HEK293 (cell line): ENCODE data around the gene SNRPF.
"Not testable (repeated sequence)": the region's sequence is repeated elsewhere in the genome, so short reads cannot be mapped to it uniquely, and the experiment has no call there.

ENCODE experiments used
- CTCF ChIA-PET: fragments of 350-600 bp; formaldehyde crosslinking; extraction: SDS; loops from one replicate; lab custom pipeline; 2021; ENCODE audit warnings: antibody characterized with exemption; lab: Yijun Ruan, JAX
- POLR2A ChIA-PET: fragments of 300-600 bp; formaldehyde crosslinking; extraction: SDS; loops from one replicate; lab custom pipeline; 2020; ENCODE audit warnings: antibody characterized with exemption, inconsistent platforms; lab: Yijun Ruan, JAX
- H3K27ac ChIP-seq: fragments of 200-500 bp; sonication (Bioruptor generic); 2 replicates; pipeline ENCODE4 v1.5.1; 2014; ENCODE audit warnings: low read depth, low read length, control low read depth, inconsistent platforms; ENCODE audit errors: extremely low read depth
- H3K36me3 ChIP-seq, 2 experiments: fragments of 200-500 bp in 1 of 2; sonication (Bioruptor generic) in 1 of 2; 1 replicate in 1 of 2; 2 replicates in 1 of 2; pipeline ENCODE4 v1.5.1; 2014 to 2017; ENCODE audit warnings: inconsistent platforms in 2 of 2, low read length in 2 of 2; ENCODE audit not compliant: control insufficient read depth in 2 of 2, insufficient read depth in 1 of 2
- H3K4me1 ChIP-seq: fragments of 200-500 bp; sonication (Bioruptor generic); 2 replicates; pipeline ENCODE4 v1.5.1; 2014; ENCODE audit warnings: mild to moderate bottlenecking, low read length, inconsistent platforms; ENCODE audit not compliant: control insufficient read depth, insufficient read depth
- H3K4me3 ChIP-seq: 2 replicates; pipeline ENCODE4 v1.5.1; 2011; ENCODE audit warnings: low read depth, mild to moderate bottlenecking, control low read depth, low read length, moderate library complexity
- H3K9me3 ChIP-seq: fragments of 200-500 bp; sonication (Bioruptor generic); 2 replicates; pipeline ENCODE4 v1.5.1; 2014; ENCODE audit warnings: low read depth, low read length, inconsistent platforms; ENCODE audit not compliant: control insufficient read depth, insufficient read depth
- HOXA7 ChIP-seq: sonication (generic); formaldehyde crosslinking; IDR thresholded peaks from 2 replicates; pipeline ENCODE4 v1.8.1; 2022; ENCODE audit warnings: missing genetic modification reagents, borderline replicate concordance
- PRDM2 ChIP-seq: fragments of 450-650 bp; formaldehyde crosslinking; IDR thresholded peaks from 2 replicates; pipeline ENCODE4 v1.5.1; 2016; ENCODE audit warnings: missing biosample characterization, missing genetic modification characterization, borderline replicate concordance
- ZFHX2 ChIP-seq: fragments of 450-650 bp; formaldehyde crosslinking; conservative IDR thresholded peaks from 2 replicates; pipeline ENCODE4 v1.5.1; 2016; ENCODE audit warnings: missing biosample characterization, missing genetic modification characterization
- ZNF169 ChIP-seq: fragments of 450-650 bp; formaldehyde crosslinking; IDR thresholded peaks from 2 replicates; pipeline ENCODE4 v1.5.1; 2016; ENCODE audit warnings: missing biosample characterization, missing genetic modification characterization
- ZNF2 ChIP-seq: fragments of 450-650 bp; formaldehyde crosslinking; IDR thresholded peaks from 2 replicates; pipeline ENCODE4 v1.5.1; 2016; ENCODE audit warnings: missing biosample characterization, missing genetic modification characterization
- ZNF335 ChIP-seq: fragments of 450-650 bp; formaldehyde crosslinking; conservative IDR thresholded peaks from 2 replicates; pipeline ENCODE4 v1.5.1; 2016; ENCODE audit warnings: missing biosample characterization, missing genetic modification characterization
- ZNF558 ChIP-seq: fragments of 450-650 bp; formaldehyde crosslinking; IDR thresholded peaks from 2 replicates; pipeline ENCODE4 v1.5.1; 2016; ENCODE audit warnings: missing biosample characterization, missing genetic modification characterization
- ZNF645 ChIP-seq: fragments of 450-650 bp; formaldehyde crosslinking; IDR thresholded peaks from 2 replicates; pipeline ENCODE4; 2016; ENCODE audit warnings: missing biosample characterization, missing genetic modification characterization
- ZNF654 ChIP-seq: fragments of 450-650 bp; formaldehyde crosslinking; IDR thresholded peaks from 2 replicates; pipeline ENCODE4 v1.5.1; 2016; ENCODE audit warnings: low read depth, missing biosample characterization, missing genetic modification characterization
- ZNF792 ChIP-seq: fragments of 450-650 bp; formaldehyde crosslinking; IDR thresholded peaks from 2 replicates; pipeline ENCODE4 v1.5.1; 2016; ENCODE audit warnings: missing biosample characterization, missing genetic modification characterization
- ZXDB ChIP-seq: fragments of 450-650 bp; formaldehyde crosslinking; IDR thresholded peaks from 2 replicates; pipeline ENCODE4 v1.5.1; 2016; ENCODE audit warnings: missing biosample characterization, missing genetic modification characterization
- TF ChIP-seq, protein P1 (sequence below): fragments of 450-650 bp; formaldehyde crosslinking; IDR thresholded peaks from 2 replicates; pipeline ENCODE4 v1.5.1; 2016; ENCODE audit warnings: missing biosample characterization, missing genetic modification characterization

Gene SNRPF

GRCh38 chr12:95809000-95809680, 49.6 kb upstream of the SNRPF start:
- Histone ChIP-seq H3K4me3 (no peak overlapping the region), H3K36me3 (no peaks in the 10 kb centered on the region), H3K27ac (no peak overlapping the region), H3K4me1 (no peaks in the 10 kb centered on the region), H3K9me3 (no peaks in the 10 kb centered on the region)
- no peak for TF ChIP-seq ZNF2 (tag by site-specific recombination)
- ChIA-PET CTCF (interaction anchor here (0.6 kb wide), 1 partner anchor 227 kb away, joined by 3 read pairs; no protein-coding TSS in a partner anchor), POLR2A (no interaction called here)

DNA sequence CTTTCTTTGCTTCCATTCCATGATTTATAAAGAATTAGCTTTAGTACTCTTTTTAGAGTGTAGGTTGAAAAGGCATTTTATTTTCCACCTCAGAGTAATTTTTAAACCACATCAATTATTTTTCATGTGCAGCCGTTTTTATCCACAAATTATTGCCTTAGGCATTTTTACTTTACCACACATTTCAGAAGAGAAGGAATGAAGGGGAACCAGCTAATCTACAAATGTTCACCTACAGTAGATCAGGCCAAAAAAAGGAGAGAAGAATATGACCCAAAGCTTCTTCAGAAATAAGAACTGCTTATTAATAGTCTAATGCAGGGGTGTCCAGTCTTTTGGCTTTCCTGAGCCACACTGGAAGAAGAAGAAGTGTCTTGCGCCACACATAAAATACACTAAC, 48.3 kb upstream of the SNRPF start:
- no peaks in the 10 kb centered on the region for H3K36me3 ChIP-seq
- no peaks in the 10 kb centered on the region for H3K9me3 ChIP-seq
- no peak overlapping the region for H3K4me3 ChIP-seq
- ChIA-PET POLR2A (no interaction called here), CTCF (interaction anchor here (0.5 to 1.3 kb wide), 3 partner anchors 11 to 93 kb away, joined by 3 read pairs; no protein-coding TSS in a partner anchor)
- no peaks in the 10 kb centered on the region for H3K4me1 ChIP-seq
- no peak for TF ChIP-seq ZXDB
- no peak for TF ChIP-seq HOXA7 (CRISPR knock-in tag)
- no peak for TF ChIP-seq ZNF169
- TF ChIP-seq PRDM2 (tag by site-specific recombination): no peak
- TF ChIP-seq ZNF645 (tag by site-specific recombination): no peak
- TF ChIP-seq ZFHX2 (tag by site-specific recombination): no peak
- no peak for TF ChIP-seq ZNF558 (tag by site-specific recombination)
- H3K27ac ChIP-seq: no peak overlapping the region

DNA sequence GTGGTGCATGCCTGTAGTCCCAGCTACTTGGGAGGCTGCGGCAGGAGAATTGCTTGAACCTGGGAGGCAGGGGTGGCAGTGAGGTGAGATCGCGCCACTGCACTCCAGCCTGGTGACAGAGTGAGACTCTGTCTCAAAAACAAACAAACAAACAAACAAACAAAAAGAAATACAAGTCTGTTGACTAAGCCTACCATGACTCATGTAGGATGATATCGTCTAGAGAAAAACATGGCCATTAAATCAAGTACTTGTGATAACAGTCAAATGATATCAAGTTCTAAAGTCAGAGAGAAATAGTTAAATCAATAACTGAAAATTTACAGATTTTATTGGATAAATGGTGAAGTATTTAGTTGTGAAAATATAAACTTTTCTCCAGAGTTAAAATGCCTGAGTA, 46.6 kb upstream of the SNRPF start:
- H3K36me3 ChIP-seq, POLR2A ChIA-PET, H3K27ac ChIP-seq, H3K9me3 ChIP-seq, H3K4me1 ChIP-seq, H3K4me3 ChIP-seq: not testable (repeated sequence)
- CTCF ChIA-PET: interaction anchor here (0.6 kb wide), 1 partner anchor 204 kb away, joined by 6 read pairs; no protein-coding TSS in a partner anchor

DNA sequence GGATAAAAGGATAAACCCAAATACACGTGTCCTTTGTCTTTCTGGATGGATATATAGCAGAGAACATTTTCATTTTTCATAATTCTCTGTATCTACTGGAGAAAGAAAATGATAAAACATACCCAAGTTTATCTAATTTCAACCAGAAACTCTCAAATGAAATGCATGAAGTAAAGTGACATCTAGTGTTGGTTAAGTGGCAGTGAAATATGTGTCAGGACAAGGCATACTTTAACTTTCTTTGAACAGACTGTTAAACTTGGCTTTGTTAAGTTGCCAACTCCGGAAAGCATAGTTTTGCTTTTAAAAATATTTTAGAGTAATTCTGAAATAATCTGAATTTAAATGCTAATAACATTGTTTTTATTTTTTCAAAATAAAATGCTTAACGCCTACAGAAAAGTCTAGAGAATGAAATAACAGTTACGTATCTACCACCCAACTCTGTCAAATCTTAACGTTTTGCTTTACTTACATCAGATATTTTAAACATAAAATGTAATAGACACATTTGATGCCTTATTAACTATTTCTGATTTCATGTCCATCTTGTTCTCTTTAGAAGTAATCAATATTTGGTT, 43.0 kb upstream of the SNRPF start:
- H3K27ac ChIP-seq: no peak overlapping the region
- no peaks in the 10 kb centered on the region for H3K9me3 ChIP-seq
- no peaks in the 10 kb centered on the region for H3K4me1 ChIP-seq
- no peaks in the 10 kb centered on the region for H3K36me3 ChIP-seq
- ChIA-PET CTCF (interaction anchor here (0.6 to 3.4 kb wide), 20 partner anchors 11 to 1446 kb away, joined by 3 to 37 read pairs (median 4); no protein-coding TSS in a partner anchor), POLR2A (no interaction called here)
- no peak overlapping the region for H3K4me3 ChIP-seq
- TF ChIP-seq ZNF335 (tag by site-specific recombination) (no peak), ZNF654 (tag by site-specific recombination) (peak; percentile 94), ZNF792 (tag by site-specific recombination) (no peak)
- TF ChIP-seq, protein P1, sequence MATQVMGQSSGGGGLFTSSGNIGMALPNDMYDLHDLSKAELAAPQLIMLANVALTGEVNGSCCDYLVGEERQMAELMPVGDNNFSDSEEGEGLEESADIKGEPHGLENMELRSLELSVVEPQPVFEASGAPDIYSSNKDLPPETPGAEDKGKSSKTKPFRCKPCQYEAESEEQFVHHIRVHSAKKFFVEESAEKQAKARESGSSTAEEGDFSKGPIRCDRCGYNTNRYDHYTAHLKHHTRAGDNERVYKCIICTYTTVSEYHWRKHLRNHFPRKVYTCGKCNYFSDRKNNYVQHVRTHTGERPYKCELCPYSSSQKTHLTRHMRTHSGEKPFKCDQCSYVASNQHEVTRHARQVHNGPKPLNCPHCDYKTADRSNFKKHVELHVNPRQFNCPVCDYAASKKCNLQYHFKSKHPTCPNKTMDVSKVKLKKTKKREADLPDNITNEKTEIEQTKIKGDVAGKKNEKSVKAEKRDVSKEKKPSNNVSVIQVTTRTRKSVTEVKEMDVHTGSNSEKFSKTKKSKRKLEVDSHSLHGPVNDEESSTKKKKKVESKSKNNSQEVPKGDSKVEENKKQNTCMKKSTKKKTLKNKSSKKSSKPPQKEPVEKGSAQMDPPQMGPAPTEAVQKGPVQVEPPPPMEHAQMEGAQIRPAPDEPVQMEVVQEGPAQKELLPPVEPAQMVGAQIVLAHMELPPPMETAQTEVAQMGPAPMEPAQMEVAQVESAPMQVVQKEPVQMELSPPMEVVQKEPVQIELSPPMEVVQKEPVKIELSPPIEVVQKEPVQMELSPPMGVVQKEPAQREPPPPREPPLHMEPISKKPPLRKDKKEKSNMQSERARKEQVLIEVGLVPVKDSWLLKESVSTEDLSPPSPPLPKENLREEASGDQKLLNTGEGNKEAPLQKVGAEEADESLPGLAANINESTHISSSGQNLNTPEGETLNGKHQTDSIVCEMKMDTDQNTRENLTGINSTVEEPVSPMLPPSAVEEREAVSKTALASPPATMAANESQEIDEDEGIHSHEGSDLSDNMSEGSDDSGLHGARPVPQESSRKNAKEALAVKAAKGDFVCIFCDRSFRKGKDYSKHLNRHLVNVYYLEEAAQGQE: no peak
- TF ChIP-seq, all 188 proteins: peak for 1
